Left renal pelvis (tissue), 4 donors: ENCODE measurements around the gene CYRIA. TPM values are rescaled to one million over a fixed set of nuclear protein-coding genes. Genes with fewer than 3 reads are reported as not detected.

Experiments
- DNase-seq, 4 donors: peaks; one replicate each; pipeline ENCODE4 v3.0.0-alpha.2; 2013; ENCODE audit warnings: low read depth in 4 of 4, low spot score in 3 of 4
- polyA plus RNA-seq, 4 donors: library from polyadenylated mRNA; unstranded; fragments of 120-200 nt; gene quantifications; one replicate each; pipeline ENCODE4 v1.2.1, GENCODE V29; 2013; ENCODE audit not compliant: insufficient read length in 4 of 4

Gene CYRIA
- polyA plus RNA-seq, 4 donors: 2.8 to 3.7 (median 3.2) TPM

DNA sequence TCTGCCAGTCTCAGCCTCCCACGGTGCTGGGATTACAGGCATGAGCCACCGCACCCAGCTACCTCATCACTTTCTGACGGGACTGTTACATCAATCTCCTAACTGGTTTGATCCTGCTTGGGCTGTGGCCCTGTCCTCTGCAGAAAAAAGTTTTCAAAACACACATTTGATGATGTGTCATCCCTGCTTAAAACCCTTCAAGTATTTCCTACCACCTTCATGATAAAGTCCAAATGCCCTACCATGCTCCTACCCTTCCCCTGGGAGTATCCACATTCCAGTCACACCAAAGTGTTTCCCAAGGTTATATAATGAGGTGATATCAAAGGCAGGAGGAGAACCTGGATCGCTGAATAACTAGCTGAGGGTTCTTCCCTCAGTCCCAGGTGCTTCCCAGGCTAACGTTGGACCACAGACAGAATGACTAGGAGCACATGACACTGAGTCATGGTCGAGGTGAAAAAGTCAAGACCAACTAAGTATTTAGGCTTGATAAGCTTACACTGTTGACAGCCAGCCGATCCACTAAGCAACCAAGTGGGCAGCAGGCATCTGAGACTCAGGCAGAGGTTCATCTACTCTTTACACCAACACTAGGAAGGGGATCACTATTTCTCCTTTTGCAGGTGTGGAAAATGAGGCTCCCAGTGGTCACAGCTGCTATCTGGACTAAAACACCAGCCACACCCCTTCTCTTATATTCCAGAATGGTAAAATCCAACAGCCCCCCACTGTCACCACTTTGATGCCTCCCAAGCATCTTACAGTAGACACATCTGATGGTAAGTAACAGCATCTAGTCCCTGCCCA, 31.8 kb downstream of the CYRIA start:
- no peak for DNase-seq

DNA sequence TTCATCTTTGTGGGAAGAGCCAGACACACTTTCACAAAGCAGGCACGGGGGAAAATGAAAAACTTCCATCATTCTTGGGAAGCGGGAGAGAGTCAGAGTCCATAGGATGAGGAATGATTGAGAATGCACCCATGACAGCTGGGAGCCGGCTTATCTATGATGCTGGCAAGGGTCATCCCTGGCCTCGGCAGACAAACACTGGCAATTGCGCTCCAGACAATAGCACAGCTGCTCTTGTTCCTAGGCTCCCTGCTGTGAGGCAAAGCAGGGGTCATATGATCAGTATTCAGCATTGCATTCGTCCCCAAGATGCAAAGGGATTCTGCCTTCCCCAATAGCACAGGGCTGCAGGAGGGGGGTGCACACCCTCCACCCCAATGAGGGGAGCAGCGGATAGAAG, 33.0 kb downstream of the CYRIA start:
- no peak for DNase-seq

GRCh38 chr2:16630463-16630862, 35.2 kb downstream of the CYRIA start:
- DNase-seq: no peak

DNA sequence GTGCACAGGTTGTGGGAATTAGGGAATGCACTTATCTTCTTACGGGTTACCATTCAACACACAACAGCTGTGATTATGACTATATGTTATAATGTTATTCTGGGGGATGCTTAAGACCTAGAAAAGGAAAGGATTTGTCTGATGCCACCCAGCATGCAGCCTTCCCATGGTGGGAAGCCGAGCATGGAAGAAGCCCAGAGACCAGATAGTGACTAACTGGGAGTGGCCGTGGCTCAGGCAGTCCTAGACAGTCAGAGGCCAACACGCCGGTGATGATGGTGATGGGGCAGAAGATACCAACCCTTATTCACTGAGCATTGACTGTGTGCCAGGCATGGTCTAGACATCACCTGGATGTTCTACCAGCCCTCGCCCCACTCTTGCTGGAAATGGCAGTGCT, 35.9 kb downstream of the CYRIA start:
- no peak for DNase-seq

DNA sequence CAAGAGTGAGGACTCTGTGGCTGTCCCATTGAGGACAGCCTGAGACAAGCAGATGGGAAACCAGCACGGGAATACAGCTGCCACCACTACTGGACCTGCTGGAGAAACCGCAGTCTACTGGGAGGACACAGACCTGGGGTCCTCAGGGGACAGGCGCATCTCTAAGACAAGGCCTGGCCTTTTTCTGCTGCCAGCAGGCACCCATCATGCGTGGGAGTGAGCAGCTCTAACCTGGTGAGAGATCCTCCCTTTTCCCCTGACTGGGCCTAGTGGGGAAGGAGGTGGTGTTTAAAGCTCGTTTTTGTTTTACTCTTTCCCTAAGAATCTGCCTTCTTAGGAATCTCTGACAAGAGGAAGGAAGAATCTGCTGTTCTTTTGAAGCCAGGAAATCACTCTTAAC, 36.6 kb downstream of the CYRIA start:
- DNase-seq: no peak

DNA sequence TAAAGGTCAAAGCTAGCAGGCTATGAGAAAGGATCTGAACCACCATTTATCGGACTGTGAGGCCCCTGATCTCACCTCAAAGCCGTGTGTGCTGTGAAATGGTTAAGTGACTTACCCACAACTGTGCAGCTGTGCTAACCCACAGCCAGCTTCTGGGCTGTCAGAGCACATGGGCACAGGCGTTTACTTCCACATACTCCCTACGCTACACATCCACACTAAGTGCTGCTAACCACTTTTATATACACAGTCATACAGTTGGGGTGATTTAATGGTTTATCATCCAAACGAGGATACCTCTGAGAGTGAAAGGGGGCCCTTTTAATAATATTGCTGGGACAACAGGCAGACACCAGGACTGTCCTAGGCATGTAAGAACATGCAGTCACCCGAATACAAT, 37.3 kb downstream of the CYRIA start:
- no peak for DNase-seq

- DNase-seq: no peak
Observed at GRCh38 chr2:16626997-16627605, 38.5 kb downstream of the CYRIA start.

DNA sequence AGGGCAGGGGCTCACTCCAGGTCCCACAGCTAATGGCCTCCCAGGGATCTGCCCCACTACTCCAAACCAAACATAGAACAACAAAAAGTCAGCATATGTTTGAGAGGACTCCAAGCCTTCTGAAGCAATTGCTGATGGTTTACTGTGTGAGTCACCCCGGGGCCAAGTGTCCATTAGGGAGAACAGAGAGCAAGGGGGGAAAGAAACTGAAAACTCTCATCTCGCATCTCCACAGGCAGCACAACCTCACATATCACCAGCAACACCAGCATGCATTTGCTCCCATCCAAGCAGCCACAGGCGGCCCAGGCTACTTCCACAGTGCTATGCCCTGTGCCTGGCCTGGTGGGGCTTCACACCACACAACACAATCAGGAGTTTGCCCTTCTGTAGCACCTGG, 39.1 kb downstream of the CYRIA start:
- DNase-seq: no peak

DNA sequence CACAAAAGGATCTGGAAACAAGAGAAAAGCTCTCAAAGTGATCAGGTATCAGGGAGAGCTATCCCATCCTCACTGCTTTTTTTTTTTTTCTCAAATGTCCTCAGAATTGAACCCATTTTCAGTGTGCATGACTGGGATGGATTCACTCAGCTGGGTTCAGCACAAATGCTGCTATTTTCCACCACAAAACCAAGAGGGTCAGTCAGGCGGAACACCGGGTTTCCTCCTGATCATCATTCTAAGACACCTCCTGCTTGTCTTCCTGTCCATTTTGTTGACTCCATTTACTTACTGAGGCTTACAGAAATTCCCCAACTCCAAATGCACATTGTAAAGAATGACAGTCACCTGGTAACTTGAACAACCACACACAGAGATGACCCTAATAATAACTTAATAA, 39.9 kb downstream of the CYRIA start:
- DNase-seq: no peak

- DNase-seq: no peak
Observed at GRCh38 chr2:16625201-16625729, 40.4 kb downstream of the CYRIA start.

- no peak for DNase-seq
Observed at GRCh38 chr2:16624436-16624780, 41.2 kb downstream of the CYRIA start.

DNA sequence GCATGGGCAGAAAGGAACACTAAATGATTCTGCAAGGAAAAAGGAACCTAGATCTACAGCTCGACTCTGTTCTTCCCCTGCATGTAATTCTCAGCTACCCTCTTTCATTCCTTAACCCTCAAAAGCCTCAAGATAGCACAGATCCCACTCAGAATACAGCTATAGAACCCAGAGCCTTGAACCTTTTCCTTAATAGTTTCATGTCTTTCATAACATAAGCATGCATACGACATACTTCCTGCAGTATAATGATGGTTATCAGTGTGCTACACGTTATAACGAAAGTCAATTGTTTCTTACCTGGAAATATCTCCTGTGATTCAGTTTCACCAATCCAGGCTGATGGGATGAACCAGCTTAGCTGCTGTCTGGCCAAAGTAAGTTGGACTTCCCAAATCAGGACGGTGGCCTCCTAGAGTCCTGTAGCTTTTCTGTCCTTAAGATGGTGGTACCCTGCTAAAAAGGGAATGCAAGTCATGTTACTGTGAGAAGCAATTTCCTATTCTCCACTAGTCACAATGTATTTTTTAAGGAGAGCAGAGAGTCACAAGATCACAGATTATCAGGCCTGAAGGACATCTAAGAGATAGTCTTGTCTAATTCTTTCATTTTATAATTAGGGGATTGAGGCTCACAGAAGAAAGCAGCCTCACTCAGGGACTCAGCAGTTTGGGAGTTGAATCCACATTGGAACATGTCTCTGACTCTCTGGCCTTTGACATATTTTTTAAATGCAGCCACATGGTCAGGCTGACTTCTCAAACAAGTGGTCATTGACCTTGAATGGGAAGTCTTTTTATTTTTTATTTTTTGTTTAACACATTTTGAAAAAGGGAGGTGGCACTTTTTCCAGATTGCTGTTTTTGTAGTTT, 41.8 kb downstream of the CYRIA start:
- no peak for DNase-seq

DNA sequence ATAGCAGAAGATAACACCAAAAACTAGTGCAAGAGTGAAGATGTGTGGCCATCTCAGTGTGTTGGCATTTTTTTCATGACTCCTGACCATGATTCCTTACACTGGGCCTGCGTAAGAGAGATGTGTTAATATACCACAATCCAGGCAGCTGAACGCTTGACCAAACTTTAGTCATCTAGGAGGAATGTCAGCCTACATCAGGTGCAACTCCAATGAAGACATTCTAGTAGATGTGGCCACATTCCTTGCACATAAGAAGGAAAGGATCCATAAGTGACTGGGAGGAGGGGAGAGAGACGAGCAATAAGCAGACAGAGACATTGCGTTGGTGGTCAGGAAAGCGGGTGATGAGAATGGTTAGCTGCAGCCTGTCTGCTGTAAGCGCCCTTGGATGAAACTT, 42.6 kb downstream of the CYRIA start:
- DNase-seq: no peak

DNA sequence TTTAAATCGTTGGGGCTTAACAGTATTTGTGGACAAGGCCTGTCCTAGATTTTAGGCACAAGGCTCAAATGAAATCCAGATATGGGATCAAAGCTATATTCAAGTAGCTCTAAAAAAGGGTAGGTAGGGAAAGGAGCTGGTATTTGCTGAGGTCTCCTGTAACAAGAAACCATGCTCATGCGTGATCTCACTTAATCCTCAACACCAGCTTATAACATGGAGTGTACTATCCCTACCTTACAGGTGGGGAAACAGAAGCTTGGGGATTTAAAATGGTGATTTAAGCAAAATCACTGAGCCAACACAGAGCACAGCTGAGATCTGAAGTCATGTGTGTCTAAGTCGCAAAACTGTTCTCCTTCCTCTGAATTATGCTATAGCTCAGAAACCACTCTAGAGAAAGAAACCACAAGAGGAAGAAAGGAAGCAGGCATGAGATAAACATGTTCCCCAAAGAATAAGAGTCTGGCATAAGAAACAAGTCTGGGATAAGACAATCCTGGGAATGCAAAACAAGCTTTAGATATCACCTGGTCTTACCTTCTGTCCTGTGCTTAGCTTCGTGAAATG, 43.1 kb downstream of the CYRIA start:
- DNase-seq: no peak

DNA sequence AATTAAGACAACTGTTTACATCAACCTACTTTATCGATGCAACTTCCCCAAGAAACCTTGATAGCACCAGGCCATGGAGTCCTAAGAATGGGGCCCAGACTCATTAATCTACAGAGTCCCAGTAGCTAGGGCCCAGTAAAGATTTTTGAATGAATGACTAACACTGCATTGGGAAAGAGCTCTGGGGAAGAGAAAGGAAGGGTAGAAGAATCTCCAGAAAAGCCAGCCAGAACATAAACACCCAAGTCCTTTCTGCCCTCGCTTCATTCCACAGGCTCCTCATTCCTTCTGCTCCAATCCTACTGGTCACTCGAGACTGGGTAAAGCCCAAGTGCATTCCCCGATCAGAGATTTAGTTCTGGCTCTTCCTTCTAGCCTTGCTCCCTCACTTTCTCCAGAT, 44.3 kb downstream of the CYRIA start:
- no peak for DNase-seq

DNA sequence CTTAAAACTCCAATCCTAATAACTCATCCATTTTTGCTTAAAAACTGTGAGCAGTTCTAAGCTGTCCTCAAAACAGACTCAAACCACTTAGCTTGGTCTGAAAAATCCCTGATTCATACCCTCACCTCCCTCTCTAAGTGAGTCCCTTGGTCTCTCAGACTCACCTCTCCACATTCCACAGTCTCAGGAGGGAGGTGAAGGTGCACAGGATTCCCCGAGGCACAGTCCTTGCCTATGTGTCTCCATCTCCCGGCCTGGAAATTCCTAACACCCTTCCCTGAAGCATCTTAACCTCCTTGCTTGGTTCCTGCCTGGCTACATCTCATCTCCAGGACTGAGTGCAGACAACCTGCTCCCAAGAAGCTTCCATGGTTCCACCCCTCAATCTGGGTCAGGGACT, 45.0 kb downstream of the CYRIA start:
- no peak for DNase-seq

DNA sequence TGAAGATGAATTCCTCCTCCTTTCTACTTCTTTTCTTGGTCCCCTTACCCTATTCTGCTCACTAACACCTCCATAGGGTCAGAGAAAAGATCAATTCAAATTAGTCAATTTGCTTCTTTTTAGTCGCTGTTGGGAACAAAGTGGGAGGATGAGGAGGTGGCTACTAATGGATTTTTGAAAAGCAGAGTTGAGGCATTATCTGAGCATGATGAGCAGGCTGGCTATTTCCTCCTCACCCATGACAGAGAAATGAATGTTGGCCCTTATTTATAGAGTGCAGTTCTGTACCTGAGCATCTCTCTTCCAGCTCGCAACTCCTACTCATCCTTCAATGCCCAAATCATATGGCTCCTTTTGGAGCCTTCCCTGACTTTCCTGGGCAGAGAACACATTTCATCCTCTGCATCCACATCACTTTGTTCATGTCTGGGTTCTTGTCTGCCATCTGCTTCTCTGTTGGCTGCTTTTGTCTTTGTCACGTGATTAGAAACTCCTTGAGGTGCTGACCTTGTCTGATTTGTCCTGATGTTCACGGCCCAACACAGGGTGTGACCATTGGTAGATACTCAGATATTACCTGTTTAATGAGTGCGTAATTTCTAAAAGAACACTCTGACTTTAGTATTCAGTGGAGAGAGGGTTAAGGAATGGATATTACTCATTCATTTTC, 45.9 kb downstream of the CYRIA start:
- no peak for DNase-seq

DNA sequence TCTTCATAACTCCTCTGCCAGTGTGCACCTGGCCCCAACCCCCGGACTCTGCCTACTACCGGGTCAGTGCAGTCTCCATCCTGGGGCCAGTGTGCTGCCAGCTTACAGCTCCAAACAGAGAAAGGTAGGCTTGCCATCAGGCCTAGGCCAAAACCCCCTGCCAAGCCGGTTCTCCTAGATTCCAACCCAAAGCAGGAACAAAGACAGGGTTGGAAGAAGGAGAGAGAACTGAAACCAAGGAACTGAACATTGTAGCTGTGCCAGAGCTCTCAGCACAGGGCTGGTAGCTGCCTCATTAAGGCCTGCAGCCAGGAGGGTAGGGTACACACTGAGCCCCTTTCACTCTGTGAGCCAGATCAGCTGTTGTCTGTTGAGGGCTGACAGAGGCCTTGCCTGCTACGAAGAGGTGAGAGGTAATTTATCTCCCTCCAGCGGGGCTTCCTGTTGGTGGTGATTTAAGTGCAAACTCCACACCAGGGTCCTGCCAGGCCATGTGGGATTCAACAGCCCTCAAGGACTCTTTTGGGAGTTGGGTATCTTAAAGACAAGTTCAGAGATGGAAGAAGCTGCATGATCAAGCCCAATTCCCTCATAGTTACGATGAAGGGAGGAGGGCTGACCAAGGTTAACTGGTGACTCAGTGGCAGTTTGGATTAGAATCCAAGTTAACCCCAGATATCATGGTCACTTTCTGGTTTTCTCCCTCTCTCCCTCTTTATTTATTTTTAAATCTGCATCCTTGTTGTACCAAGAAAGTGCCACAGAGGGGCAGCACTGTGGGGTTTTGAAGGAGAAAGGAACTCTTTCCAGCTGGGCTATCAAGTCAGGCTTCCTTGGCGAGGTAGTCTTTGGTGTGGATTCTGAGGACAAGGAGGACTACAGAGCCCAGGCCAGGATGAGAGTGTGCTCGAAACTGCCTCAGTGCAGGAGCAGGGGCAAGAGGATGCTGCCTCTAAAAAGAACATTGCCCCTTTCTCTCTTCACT, 48.1 kb downstream of the CYRIA start:
- no peak for DNase-seq
